Activated naive CD8-positive, alpha-beta T cell treated with anti-CD3 and anti-CD28 coated beads for 36 hours (primary cell): ENCODE measurements around the gene SH2D1B. TPM values are rescaled to one million over a fixed set of nuclear protein-coding genes. Genes with fewer than 3 reads are reported as not detected.

ENCODE experiments used
- DNase-seq: peaks from one replicate; pipeline ENCODE4 v3.0.0; 2021
- H3K27ac Mint-ChIP-seq: one replicate; pipeline ENCODE4 v1.8.0; 2022; ENCODE audit warnings: mild to moderate bottlenecking, moderate library complexity, mixed read lengths
- H3K27me3 Mint-ChIP-seq: one replicate; pipeline ENCODE4 v1.8.0; 2022; ENCODE audit warnings: mild to moderate bottlenecking, mixed read lengths
- H3K36me3 Mint-ChIP-seq: one replicate; pipeline ENCODE4 v1.8.0; 2021; ENCODE audit warnings: mild to moderate bottlenecking, mixed read lengths
- H3K4me1 Mint-ChIP-seq: one replicate; pipeline ENCODE4 v1.8.0; 2021; ENCODE audit warnings: mixed read lengths
- H3K4me3 Mint-ChIP-seq: one replicate; pipeline ENCODE4 v1.8.0; 2022; ENCODE audit warnings: mild to moderate bottlenecking, moderate library complexity, mixed read lengths
- H3K9me3 Mint-ChIP-seq: one replicate; pipeline ENCODE4 v1.8.0; 2022; ENCODE audit warnings: mixed read lengths
- total RNA-seq, 2 experiments: library from RNA; stranded (reverse); gene quantifications; one replicate each; pipeline ENCODE4 v1.2.3, GENCODE V29; 2021

Gene SH2D1B
- total RNA-seq, 2 experiments from 2014 or later: not detected

DNA sequence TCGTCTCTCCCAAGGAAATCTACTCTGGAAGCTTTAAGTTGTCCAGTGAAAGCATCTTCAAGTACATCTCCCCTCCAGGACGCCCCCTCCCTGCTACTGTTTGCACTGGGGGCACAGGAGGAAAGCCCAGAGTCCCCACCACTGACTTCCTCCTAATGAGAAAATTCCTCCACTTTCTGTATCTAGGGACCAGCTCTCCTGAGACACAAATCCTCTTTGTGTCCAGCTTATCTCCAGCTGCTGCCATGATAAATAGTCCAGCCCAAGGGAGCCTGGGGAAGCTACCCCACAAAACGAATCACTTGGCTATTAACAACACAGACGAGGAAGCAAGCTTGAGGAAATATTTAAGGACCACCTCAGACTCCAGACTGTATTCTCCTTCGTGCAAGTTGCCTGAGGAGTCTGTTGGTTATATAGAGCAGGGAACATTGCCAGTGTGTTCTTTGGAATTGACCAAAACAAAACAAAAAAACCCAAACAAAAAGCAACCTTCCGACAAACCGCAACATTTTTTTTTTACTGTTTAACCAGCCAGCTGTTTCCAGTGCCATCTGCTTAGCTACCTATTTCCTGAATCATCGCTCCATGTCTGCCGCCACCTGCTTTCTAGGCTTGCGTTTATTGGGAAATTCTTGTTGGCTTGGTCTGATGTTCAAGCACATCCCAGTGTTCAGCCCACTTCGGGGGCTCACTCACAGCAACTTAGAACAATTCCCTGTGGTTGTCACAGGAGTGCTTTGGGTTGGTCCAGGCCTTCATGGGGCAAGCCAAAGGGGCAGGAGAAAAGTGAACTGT, 22.7 kb downstream of the SH2D1B start:
- Mint-ChIP-seq H3K4me1 (no peaks in the 10 kb centered on the region), H3K9me3 (no peaks in the 10 kb centered on the region), H3K36me3 (no peaks in the 10 kb centered on the region), H3K4me3 (no peak overlapping the region), H3K27me3 (peaks cover 25% of the 10 kb centered on the region), H3K27ac (no peak overlapping the region)
- DNase-seq: no peak

DNA sequence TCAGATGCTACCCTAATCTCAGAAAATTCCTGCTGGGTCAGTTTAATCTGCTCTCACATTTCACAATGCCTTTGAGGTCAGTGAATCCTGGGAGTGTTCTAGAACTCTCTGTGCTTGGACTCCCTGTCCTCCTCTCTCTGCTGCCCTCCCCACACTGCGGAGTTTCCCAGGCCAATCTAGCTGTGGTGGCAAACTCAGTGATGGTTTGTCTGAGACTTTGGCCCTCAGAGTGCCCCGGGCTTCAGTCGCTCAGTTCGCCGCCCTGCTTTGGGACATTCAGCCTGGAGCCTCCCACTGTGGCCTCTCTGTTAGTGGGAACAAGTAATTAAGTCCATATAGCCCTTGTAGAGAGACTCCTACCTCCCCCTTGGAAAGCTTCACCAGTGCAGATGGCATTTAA, 23.3 kb downstream of the SH2D1B start:
- H3K36me3 Mint-ChIP-seq: no peaks in the 10 kb centered on the region
- H3K4me3 Mint-ChIP-seq: no peak overlapping the region
- no peaks in the 10 kb centered on the region for H3K9me3 Mint-ChIP-seq
- peaks cover 25% of the 10 kb centered on the region for H3K27me3 Mint-ChIP-seq
- no peak for DNase-seq
- H3K27ac Mint-ChIP-seq: no peak overlapping the region
- H3K4me1 Mint-ChIP-seq: no peaks in the 10 kb centered on the region

DNA sequence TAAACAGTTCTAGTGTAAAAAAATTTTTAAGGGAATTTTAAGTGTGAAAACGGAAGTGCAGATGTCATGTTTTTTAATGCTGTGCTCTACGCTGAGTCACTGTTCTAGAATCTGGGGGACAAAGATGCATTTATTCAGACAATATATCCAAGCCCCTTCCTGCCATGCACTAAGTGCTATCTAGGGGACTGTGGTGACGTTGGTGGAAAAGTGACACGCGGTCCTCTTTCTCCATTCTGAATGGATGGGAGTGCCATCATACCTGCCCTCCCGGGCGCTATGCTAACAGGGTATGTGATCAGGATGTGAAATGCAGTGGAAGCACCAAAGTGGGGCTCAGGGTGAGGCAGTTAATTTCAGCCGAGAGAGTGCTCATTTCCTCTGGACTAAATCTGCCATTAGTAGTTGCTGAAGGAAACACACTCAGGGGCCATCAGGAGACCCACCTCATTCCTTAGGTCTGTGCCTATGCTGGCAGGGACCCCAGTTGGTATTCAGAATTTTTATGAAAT, 23.8 kb downstream of the SH2D1B start:
- H3K4me3 Mint-ChIP-seq: no peak overlapping the region
- H3K4me1 Mint-ChIP-seq: no peaks in the 10 kb centered on the region

DNA sequence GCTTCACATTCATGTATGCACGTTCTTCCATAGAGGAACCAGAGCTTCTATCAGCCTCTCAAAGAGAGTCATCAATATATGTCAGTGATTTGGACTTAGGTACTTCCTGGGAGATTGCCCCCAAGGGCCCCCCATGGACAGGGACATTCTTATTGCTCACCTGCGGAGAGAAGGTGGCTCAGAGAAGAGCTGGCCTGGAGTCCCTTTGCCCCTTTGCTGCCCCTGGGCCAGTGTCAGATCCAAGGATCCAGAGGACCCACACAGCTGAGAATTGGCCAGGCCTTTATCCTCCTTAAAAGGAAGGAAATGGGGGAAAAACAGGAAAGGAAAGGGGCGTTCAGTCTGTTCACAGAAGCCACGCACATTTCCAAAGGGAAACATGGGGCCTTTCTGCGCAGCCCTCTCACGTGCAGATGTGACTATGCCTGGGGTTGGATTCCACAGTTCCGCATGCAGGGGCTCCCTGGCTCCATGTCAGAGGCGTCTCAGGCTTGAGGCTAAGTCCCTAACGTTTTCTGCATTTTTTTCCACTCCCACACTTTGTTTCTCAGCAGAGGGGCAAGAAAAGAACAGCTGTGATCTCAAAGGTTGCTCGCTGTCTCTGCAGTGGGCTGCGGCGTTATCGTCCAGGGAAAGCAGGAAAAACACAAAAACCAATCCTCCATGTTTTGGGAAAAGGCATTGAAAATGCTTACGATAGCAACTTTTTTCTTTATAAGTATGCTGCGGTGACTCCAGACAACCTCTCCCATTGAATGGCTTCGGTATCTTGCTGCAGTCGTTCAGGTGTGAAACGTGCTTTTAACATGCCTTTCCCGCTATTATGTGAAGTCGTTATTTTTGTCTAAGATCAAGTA, 24.5 kb downstream of the SH2D1B start:
- peaks cover 19% of the 10 kb centered on the region for H3K27me3 Mint-ChIP-seq

More for the DNA sequence above, 23.8 kb downstream of the SH2D1B start:
- no peaks in the 10 kb centered on the region for H3K9me3 Mint-ChIP-seq
- H3K27ac Mint-ChIP-seq: no peak overlapping the region
- DNase-seq: no peak
- H3K27me3 Mint-ChIP-seq: peaks cover 21% of the 10 kb centered on the region
- no peaks in the 10 kb centered on the region for H3K36me3 Mint-ChIP-seq

DNA sequence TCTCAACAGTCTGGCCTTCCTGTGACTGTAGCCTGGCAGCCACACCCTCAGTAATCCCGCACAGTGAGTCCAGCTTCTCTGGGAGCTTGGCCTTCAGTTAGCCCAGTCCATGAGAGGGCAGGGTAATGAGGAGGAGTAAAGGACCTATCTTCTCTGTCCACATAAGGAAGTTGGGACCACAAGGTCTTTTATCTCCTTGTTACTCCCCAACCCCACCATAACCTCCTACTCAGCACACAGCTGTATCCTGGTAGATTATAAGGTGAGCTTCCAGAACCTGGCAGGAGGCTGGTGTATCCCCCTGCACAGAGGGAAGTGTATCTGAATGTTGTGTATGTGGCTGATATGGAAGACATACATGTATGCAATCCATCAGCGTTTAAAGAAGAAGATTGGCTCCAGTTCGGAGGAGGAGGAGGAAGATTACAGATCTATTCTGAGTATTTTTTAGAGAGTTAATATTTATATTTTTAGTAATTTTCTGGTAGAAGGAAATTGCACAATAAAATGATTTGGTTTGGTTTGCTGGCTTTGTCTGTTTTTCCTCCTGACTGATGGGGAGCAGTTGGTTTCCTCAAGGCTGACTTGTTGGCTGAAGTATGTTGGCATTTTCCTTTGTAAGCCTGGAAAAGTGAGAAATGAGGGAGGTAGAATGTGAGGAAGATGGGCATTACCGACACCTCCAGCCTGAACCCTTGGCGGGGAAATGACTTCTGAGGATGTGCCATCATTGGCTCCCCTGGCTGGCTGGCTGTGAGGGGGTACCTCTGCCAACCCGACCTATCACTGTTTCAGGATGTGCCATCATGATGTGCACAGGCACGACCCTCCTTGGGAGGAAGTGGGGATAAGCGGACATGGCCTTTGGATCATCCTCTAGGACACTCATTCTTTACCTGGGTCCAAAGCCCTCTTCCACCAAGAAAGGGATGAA, 25.4 kb downstream of the SH2D1B start:
- DNase-seq: no peak
- H3K9me3 Mint-ChIP-seq: no peaks in the 10 kb centered on the region
- H3K4me3 Mint-ChIP-seq: no peak overlapping the region
- no peak overlapping the region for H3K27ac Mint-ChIP-seq
- no peaks in the 10 kb centered on the region for H3K36me3 Mint-ChIP-seq
- H3K27me3 Mint-ChIP-seq: peaks cover 12% of the 10 kb centered on the region
- H3K4me1 Mint-ChIP-seq: no peaks in the 10 kb centered on the region

More for the DNA sequence above, 24.5 kb downstream of the SH2D1B start:
- no peaks in the 10 kb centered on the region for H3K9me3 Mint-ChIP-seq
- no peaks in the 10 kb centered on the region for H3K4me1 Mint-ChIP-seq
- H3K4me3 Mint-ChIP-seq: no peak overlapping the region
- no peak overlapping the region for H3K27ac Mint-ChIP-seq
- no peak for DNase-seq
- H3K36me3 Mint-ChIP-seq: no peaks in the 10 kb centered on the region

DNA sequence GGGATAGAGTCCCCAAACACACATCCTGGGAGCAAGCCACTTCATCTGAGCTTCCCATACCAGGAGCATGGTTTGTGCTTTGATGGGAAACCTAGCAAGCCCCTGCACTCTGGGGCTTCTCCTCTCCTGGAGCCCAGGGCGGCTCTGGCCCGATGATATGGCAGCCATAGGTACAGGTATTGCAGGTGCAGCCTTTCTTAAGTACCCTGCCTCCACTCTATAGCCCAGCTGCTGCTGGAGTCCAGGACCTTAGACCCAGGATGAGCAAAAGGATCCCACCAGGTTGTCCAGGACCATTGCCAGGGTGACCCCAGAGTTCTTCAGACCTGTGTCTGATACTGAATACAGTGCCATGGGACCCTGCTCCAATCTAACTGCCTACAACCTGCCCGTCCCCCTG, 26.2 kb downstream of the SH2D1B start:
- H3K36me3 Mint-ChIP-seq: no peaks in the 10 kb centered on the region
- peaks cover 12% of the 10 kb centered on the region for H3K27me3 Mint-ChIP-seq
- H3K4me1 Mint-ChIP-seq: no peaks in the 10 kb centered on the region
- H3K4me3 Mint-ChIP-seq: no peak overlapping the region
- H3K9me3 Mint-ChIP-seq: no peaks in the 10 kb centered on the region
- no peak overlapping the region for H3K27ac Mint-ChIP-seq
- DNase-seq: no peak

DNA sequence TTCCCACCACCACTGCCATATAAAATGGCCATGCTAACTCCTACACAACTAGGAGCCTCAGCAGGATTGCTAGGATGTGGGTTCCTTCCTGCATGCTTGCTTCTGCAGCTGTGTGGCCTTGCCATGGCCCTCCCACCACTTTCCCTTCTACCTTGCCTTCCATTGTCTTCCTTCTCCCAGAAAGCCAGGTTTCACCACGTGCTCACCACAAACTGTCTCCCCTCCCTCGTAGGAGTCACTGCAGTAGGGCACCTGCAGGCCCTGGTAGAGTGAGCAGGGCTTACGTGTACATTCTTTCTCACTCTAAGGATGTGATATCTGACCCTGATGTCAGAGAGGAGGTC, 26.7 kb downstream of the SH2D1B start:
- H3K36me3 Mint-ChIP-seq: no peaks in the 10 kb centered on the region
- no peaks in the 10 kb centered on the region for H3K4me1 Mint-ChIP-seq
- no peak overlapping the region for H3K4me3 Mint-ChIP-seq
- H3K27ac Mint-ChIP-seq: no peak overlapping the region
- peaks cover 8% of the 10 kb centered on the region for H3K27me3 Mint-ChIP-seq
- H3K9me3 Mint-ChIP-seq: no peaks in the 10 kb centered on the region
- no peak for DNase-seq

DNA sequence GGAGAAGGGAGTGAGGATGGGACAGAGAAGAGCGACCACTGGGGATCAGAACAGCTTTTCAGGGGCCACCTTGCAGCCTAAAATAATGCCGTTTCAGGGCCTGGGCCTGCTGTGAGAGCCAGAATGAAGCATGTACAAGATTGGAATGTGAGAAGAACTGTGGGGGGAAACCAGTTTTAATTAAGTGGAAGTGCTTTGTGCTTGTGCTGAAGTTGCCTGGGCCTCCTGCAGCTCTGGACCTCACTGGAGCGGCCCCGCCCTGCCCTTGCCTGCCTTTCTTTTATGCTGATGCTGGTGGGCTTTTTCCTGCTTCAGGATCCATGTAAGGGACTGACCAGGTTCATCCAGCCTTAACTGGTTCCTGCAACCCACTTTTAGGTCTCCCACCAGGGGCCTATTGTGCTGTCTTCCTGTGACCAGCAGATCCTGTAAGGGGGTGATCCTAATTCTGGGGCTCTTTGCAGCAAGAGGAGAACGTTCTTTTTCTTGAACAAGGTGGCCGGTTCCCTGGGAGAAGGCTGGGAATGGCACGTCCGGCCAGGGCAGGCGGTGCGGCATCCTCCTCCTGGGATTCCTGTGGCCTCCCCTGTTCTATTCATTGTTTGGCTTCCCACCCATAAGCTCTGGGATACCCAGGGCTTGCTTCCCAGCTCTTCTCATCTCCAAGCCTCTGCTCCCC, 27.2 kb downstream of the SH2D1B start:
- no peaks in the 10 kb centered on the region for H3K36me3 Mint-ChIP-seq
- H3K4me3 Mint-ChIP-seq: no peak overlapping the region
- H3K27ac Mint-ChIP-seq: no peak overlapping the region
- no peak for DNase-seq
- H3K27me3 Mint-ChIP-seq: peaks cover 7% of the 10 kb centered on the region
- H3K4me1 Mint-ChIP-seq: no peaks in the 10 kb centered on the region
- H3K9me3 Mint-ChIP-seq: no peaks in the 10 kb centered on the region

DNA sequence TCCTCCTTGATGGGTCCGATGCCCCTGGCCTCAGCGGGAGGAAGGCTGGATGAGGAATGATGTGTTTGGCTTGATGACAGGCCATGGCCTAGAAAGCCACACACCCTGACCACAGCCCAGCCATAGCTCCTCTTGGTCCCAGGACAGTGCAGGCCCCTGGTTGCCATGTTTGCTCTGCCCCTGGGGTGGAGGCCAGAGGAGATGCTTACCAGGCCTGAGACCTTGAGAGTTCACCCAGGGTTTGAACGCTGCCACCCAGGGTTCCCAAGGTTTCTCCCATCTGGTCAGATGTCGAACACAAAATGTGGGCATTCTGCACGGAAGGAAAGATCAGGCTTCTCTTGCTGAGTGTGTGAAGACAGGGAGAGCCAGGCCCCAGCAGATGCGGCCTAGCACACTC, 27.8 kb downstream of the SH2D1B start:
- no peaks in the 10 kb centered on the region for H3K9me3 Mint-ChIP-seq
- no peak overlapping the region for H3K4me3 Mint-ChIP-seq
- peaks cover 4% of the 10 kb centered on the region for H3K27me3 Mint-ChIP-seq
- no peak for DNase-seq
- H3K27ac Mint-ChIP-seq: no peak overlapping the region
- no peaks in the 10 kb centered on the region for H3K36me3 Mint-ChIP-seq
- no peaks in the 10 kb centered on the region for H3K4me1 Mint-ChIP-seq

DNA sequence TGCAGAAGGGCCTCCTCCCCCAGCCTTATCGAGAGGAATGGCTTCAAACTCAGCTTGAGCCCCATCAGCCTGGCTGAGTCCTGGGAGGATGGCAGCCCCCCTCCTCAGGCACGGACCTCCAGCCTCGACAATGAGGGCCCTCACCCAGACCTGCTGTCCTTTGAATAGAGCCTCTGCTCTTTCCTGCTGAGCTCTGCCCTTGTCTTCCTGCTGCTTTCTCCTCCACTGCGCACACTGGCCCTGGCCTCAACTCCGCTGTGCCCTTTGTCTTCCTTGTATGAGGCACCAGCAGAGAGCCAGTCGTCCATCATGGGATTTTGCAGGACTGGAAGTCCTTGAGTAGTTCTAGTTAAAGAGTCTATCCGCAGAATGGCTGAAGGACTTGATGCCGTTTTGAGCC, 28.4 kb downstream of the SH2D1B start:
- Mint-ChIP-seq H3K4me1 (no peaks in the 10 kb centered on the region), H3K27me3 (no peaks in the 10 kb centered on the region), H3K9me3 (no peaks in the 10 kb centered on the region), H3K27ac (no peak overlapping the region), H3K4me3 (no peak overlapping the region), H3K36me3 (no peaks in the 10 kb centered on the region)
- no peak for DNase-seq

DNA sequence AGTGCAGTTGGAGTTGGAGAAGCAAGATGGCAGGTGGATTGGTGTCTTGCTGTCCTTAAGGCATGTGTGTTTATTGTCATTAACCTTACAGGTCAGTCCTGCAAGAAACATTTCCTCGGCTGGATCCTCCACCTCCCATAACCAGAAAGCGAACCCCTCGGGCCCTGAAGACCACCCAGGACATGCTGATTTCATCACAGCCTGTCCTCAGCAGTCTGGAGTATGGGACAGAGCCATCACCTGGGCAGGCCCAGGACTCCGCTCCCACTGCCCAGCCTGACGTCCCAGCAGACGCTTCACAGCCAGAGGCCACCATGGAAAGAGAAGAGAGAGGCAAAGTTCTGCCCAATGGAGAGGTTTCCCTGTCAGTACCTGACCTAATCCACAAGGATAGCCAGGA, 28.8 kb downstream of the SH2D1B start:
- Mint-ChIP-seq H3K36me3 (no peaks in the 10 kb centered on the region), H3K27ac (no peak overlapping the region), H3K4me3 (no peak overlapping the region), H3K9me3 (no peaks in the 10 kb centered on the region), H3K4me1 (no peaks in the 10 kb centered on the region), H3K27me3 (no peaks in the 10 kb centered on the region)
- no peak for DNase-seq

DNA sequence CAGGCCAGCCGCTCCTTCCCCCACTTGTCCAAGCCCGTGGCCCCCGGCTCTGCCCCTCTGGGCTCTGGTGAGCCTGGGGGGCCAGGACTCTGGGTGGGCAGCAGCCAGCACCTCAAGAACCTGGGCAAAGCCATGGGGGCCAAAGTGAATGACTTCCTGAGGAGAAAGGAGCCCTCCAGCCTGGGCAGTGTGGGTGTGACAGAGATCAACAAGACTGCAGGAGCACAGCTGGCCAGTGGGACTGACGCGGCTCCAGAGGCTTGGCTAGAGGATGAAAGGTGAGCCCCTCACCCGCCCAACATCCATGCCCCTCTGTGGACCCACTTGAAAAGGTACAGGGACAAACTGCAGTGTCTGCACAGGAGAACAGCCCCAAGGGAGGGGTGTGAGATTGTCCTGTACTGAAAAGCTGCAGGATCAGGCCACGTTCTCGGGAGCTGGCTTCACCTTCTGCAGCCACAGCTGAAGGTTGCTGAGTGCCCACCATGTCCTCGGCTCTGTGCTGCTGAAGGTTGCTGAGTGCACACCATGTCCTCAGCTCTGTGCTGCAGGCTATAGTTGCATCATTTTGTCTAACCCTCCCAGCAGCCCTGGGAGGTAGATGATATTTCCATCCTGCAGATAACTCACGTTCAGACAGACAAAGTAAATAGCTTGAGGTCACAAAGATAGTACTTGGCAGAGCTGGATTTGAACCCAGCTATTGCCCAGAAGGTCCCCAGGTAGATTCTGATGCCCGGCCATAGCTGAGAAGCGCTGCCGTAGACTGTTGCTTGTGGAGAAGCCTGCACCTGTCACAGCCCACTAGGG, 29.8 kb downstream of the SH2D1B start:
- Mint-ChIP-seq H3K36me3 (no peaks in the 10 kb centered on the region), H3K27ac (no peak overlapping the region), H3K9me3 (no peaks in the 10 kb centered on the region), H3K4me1 (no peaks in the 10 kb centered on the region), H3K4me3 (no peak overlapping the region), H3K27me3 (no peaks in the 10 kb centered on the region)
- no peak for DNase-seq

DNA sequence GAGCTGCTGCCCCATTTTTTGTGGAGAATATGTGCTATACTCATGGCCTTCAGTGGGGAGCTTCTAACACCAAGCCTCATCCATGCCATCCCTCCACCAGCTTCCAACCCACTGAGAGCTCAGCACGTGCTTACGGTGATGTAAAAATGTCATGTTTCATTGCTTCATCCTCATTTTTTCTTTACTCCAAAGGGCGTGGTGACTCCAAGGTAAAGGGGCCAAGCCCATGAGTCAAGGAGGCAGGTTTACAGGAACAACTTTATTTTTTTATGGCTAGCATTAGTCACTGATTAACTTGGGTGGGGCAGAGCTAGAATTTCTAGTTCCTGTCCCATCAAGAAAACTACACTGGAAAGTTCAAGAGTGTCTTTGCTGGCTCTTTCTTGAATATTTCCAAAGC, 30.6 kb downstream of the SH2D1B start, which contains the start of gene C1orf226:
Gene C1orf226, plus strand, starts transcription at position 346 of the 400 bp plus-strand sequence. CDS start 174 bp downstream, outside the sequence.
- DNase-seq: no peak
- H3K27me3 Mint-ChIP-seq: no peaks in the 10 kb centered on the region
- H3K36me3 Mint-ChIP-seq: no peaks in the 10 kb centered on the region
- no peak within 1 kb of the TSS for H3K27ac Mint-ChIP-seq
- no peak within 1 kb of the TSS for H3K4me3 Mint-ChIP-seq
- no peaks in the 10 kb centered on the region for H3K9me3 Mint-ChIP-seq
- H3K4me1 Mint-ChIP-seq: no peaks in the 10 kb centered on the region
